GM19240 (cell line): ENCODE data around the gene EVI5.
A peak's percentile ranks its signal among the peaks of the same experiment; 100 is the strongest.
"Not testable (repeated sequence)": the region's sequence is repeated elsewhere in the genome, so short reads cannot be mapped to it uniquely, and the experiment has no call there.

Source experiments
- DNase-seq: peaks from one replicate; pipeline ENCODE4 v3.0.0; 2011; ENCODE audit warnings: low spot score; ENCODE audit not compliant: insufficient read length

The EVI5 gene

DNA sequence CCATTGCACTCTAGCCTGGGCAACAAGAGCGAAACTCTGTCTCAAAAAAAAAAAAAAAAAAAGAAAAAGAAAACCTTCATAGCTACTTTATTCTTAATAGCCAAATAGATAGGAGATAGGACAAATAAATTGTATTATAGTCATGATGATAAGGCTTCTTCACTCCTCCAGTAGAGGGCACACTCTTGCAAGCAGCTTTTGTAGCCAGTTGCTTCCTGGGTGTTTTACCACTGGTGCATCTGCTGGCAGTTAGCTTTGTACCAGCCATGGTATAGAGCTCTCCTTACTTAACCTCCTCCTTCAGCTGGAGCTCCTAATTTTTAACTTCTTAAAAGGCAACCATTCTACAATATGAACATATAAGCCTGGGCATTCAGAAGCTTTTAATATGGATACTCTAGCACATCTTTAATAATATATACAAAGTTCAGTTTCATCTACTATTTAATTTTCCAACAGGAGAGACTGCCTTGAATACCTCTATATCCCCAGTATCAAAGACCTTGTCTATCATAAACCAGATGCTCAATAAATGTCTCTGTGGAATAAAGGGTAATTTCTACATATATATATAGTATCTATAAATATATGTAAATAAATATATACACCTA is 35.8 kb downstream of the EVI5 start:
- peak; percentile 15 for DNase-seq

DNA sequence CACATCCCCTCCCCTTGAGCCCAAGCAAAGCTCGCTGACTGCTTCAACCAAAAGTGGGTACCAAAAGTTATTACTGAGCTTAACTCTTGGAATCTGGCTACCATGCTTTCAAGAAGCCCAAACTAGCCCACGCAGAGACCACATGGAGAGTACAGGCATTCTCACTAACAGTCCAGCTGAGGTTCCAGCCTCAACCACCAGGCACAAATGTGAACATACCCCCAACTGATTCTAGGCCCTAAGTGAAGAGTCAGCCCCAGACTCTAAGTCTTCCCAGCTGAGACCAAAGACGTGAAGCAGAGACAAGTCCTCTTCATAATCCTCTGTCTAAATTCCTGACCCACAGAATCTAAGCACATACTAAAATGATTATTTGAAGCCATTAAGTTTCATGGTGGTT is 36.8 kb downstream of the EVI5 start:
- no peak for DNase-seq

DNA sequence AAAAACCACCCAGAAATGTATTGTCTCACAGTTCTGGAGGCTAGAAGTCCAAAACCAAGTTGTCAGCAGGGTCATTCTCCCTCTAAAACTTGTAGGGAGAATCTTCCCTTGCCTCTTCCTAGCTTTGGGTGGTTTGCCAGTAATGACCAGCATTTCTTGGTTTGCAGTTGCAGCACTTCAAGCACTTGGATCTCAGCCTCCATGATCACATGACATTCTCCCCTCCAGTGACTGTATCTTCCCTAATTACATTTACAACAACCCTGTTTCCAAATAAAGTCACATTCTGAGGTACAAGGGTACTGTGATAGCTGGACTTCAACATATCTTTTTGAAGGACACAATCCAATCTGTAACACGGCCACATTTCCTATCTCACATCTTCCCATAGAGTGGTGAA is 37.2 kb downstream of the EVI5 start:
- DNase-seq = no peak

DNA sequence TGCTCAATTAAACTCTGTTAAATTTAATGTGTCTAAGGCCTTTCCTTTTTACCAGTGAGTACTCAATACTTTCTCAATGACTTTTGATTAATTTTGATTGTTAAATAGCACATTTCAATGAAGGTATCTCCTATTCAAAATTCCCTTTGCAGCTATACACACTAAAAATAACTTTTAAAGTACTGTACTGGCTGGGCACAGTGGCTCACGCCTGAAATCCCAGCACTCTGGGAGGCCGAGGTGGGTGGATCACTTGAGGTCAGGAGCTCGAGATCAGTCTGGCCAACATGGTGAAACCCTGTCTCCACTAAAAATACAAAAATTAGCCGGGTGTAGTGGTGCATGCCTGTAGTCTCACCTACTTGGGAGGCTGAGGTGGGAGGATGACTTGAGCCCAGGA is 38.7 kb downstream of the EVI5 start:
- DNase-seq = not testable (repeated sequence)

DNA sequence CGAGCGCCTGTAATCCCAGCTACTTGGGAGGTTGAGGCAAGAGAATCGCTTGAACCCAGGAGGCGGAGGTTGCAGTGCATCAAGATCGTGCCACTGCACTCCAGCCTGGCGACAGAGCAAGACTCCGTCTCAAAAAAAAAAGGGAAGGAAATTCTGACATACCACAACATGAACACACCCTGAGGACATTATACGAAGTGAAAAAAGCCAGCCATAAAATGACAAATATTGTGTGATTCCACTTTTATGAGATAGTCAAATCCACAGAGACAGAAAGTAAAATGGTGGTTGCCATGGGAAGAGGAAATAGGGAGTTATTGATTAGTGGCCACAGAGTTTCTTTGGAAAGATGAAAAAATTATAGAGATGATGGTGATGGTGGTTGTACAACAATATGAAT is 41.7 kb downstream of the EVI5 start:
- DNase-seq = no peak

DNA sequence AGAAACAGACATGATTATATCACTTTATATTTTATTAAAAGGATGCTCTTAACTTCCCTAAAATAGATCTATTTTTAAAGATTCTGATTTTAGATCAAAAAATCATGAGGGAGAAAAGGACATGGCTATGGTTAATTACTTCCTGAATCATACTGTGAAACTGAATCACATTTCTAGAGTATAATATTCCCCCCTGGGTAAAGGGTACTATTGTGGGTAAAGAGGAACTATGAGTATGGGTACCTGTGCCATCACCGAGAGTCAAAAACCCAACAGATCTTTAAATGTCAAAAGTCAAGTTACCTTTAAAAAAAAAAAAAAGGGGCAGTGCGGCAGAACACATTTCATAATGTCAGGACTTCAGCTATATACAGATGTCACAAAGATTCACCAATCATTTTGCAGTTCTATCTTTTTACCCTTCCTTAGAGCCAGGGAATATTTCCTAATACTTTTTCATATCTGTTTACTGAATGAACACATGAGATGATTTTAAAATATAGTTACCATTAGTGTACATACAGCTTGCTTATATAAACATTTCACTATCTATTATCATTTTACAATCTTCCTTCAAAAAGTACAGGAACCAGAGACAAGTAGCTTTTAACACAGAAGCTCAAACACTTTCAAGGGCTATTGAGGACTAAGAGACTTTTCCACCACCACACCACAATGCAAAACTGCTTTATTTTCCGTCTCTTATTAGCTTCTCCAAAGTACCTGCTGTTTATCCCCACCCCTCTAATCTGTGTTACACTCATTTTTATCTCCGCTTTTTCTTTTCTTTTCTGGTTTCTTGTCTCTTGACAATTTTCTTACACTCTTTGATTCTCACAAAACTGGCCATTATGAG is 45.0 kb downstream of the EVI5 start:
- no peak for DNase-seq

DNA sequence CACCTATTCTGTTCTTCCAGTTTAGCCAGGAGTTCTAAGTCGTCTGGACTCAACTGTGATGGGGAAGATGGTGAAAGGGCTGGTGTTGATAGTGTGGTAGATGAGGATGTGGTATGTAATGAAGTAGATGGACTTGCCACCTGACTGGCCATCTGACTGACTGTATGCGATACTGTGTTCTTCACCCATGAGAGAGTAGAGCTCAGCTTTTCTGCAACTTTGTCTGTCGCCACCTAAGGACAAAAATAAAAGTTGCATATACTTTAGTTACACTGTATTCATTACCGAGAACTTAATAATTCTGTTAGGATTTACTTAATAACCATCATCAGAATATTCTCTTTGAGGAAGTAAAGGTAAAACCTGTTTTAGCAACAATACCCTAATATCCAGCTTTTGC is 48.5 kb downstream of the EVI5 start:
- DNase-seq = no peak

DNA sequence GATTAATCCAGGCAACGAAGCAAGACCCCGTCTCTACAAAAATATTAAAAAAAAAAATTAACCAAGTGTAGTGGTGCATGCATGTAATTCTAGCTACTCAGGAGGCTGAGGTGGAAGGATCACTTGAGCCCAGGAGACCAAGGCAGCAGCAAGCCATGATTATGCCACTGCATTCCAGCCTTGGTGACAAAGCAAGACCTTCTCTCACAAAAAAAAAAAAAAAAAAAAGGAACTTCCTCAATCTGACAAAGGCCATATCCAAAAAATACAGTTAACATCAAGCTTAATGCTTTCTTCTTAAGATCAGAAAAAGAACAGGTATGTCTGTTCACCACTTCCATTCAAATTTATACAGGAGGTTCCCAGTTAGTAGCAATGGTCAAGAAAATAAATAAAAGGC is 54.4 kb downstream of the EVI5 start:
- no peak for DNase-seq

DNA sequence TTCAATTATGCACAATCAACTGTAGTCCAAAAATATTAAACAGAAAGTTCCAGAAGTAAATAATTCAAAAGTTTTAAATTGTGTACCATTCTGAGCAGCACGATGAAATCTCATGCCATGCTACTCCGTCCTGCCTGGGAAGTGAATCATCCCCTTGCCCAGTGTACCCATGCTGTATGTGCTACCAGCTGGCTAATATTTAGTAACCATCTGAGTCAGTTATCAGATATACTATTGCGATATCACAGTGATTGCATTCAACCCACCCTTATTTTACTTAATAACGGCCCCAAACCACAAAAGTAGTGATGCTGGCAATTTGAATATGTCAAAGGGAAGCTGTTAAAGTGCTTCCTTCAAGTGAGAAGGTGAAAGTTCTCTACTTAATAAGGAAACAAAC is 56.2 kb downstream of the EVI5 start:
- DNase-seq = no peak

DNA sequence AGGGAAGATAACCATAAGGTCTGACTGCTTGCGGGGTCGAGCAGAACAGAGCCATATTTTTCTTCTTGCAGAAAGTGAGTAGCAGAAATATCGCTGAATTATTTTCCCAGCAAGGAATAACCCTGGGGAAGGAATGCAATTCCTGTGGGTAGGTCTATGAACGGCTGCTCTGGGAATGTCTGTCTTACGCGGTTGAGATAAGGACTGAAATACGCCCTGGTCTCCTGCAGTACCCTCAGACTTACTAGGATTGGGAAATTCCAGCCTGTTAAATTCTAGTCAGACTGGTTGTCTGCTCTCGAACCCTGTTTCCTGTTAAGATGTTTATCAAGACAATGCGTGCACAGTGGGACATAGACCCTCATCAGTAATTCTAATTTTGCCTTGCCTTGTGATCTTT is 61.2 kb downstream of the EVI5 start:
- not testable (repeated sequence) for DNase-seq

DNA sequence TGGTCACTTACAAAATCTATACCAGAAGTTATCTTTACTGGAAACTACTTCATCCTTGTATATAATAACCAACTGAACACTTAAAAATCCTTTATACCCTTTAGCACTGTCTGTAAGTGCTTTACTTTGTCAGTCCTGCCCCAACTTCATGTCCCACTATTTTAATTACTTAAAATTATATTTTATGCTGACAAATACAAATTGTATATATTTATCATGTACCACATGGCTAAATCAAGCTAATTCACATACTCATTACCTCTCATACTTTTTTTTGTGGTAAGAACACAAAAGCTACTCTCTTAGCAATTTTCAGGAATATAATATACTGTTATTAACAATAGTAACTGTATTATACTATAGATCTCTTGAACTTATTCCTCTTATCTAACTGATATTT is 63.0 kb downstream of the EVI5 start:
- no peak for DNase-seq

DNA sequence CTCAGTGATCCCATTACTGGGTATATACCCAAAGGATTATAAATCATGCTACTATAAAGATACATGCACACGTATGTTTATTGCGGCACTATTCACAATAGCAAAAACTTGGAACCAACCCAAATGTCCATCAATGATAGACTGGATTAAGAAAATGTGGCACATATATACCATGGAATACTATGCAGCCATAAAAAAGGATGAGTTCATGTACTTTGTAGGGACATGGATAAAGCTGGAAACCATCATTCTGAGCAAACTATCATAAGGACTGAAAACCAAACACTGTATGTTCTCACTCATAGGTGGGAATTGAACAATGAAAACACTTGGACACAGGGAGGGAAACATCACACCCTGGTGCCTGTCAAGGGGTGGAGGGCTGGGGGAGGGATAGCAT is 63.8 kb downstream of the EVI5 start:
- DNase-seq = not testable (repeated sequence)

DNA sequence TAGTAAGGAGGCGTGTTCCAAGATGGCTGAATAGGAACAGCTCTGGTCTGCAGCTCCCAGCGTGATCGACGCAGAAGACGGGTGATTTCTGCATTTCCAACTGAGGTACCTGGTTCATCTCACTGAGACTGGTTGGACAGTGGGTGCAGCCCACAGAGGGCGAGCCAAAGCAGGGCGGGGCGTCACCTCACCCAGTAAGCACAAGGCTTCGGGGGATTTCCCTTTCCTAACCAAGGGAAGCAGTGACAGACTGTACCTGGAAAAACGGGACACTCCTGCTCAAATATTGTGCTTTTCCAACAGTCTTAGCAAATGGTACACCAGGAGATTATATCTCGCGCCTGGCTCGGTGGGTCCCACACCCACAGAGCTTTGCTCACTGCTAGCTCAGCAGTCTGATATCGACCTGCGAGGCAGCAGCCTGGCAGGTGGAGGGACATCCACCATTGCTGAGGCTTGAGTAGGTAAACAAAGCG is 69.4 kb downstream of the EVI5 start:
- DNase-seq = not testable (repeated sequence)

DNA sequence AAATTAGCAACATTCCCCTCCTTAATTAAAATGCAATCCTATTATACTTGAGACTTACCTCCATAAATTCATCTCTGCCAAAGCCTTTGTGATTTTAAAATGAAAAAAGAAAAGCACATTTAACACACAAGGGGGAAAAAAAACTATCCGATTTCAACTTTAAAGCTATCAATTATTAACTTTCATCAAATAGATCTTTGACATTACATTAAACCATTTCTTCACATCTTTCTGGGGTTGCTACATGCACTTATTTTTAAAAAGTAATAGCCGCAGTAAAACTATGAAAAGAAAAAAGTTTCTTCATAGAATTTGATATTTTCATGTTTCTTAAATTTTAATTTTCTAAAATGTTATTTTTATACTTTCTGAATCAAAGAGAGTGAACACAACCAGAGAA is 71.0 kb downstream of the EVI5 start:
- DNase-seq = no peak

DNA sequence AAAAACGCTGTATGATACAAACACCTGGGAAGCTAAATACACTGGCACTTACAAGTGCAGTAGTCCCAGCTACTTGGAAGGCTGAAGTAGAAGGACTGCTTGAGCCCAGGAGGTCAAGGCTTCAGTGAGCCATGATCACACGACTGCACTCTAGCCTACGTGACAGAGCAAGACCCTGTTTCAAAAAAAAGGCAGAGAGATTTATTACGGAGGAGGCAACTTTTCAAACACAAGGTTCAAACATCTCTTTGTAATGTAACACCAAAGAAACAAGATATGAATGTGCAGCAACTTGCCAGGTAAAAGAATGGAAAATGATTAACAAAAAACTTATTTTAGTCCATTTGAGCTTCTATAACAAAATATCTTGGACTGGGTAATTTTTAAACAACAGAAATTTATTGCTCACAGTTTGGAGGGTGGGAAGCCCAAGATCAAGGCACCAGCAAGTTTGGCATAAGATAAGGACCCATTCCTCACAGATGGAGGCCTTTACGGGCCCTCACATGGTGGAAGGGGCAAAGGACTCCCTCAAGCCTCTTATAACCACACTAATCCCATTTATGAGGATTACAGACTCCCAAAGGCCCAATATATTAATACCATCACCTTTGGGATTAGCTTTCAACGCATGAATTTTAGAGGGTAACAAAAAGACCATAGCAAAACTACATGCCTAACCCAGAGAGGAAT is 73.3 kb downstream of the EVI5 start:
- DNase-seq = no peak

DNA sequence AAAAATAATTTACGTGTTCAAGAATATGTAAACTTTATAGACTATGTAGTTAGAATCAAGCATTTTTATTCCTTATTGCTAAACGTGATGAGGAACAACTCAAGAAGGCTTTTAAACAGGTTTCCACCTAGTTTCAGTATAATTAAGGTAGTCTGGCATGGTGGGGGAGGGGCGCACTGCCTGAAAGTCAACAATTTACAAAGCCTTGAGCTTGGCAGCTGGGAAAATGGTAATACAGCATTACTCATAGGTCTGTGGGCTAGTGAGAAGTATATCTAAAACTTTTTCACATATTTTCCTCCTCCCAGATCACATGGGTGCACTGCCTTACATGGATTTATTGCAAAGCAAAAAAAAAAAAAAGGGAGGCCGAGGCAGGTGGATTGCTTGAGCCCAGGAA is 75.2 kb downstream of the EVI5 start:
- no peak for DNase-seq

DNA sequence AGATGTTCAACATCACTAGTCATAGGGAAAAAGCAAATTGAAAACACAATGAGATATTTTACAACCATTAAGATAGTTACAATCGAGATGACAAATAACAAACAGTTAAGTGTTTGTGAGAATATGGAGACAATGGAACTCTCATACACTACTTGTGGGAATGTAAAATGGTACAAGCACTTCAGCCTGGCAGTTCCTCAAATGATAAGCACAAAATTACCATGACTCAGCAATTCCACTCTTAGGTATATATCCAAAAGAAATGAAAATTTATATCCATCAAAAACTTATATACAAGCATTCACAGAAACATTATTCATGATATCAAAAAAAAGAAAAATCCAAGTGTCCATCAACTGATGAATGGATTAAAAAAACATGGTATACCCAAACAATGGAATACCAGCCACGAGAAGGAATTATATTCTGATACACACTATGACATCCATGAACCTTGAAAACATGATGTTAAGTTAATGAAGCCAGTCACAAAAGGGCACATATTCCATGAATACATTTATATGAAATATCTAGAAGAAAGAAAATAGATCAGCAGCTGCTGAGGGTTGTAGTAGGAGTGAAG is 76.4 kb downstream of the EVI5 start:
- DNase-seq = no peak

DNA sequence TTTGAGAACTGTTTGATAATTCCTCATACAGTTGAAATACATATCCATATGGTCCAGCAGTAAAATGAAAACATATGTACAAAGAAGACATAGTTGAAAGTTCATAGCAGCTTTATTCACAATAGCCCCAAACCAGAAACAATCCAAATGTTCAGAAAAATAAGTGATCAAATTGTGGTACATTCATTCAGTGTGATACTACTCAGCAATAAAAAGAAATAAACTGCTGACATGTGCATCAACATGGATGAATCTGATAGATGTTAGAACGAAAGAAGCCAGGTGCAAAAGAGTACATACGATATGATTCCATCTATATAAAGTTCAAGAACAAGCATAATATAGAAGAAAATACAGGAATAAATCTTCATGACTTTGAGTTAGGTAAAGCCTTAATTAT is 77.2 kb downstream of the EVI5 start:
- DNase-seq = no peak

DNA sequence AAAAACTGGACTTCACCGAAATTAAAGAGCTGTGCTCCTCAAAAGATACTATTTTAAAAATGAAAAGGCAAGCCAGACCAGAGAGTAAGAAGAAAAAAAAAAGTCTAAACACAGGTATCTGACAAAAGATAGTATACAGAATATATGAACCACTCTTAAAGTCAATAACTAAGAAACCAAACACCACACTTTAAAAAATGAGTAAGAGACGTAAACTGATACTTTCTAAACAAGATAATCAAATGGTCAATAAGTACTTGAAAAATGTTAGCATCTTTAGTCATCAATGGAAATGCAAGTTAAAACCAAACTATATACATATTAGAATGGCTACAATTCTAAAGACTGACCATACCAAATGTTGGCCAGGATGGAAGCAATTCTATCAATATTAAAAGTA is 77.6 kb downstream of the EVI5 start:
- no peak for DNase-seq

DNA sequence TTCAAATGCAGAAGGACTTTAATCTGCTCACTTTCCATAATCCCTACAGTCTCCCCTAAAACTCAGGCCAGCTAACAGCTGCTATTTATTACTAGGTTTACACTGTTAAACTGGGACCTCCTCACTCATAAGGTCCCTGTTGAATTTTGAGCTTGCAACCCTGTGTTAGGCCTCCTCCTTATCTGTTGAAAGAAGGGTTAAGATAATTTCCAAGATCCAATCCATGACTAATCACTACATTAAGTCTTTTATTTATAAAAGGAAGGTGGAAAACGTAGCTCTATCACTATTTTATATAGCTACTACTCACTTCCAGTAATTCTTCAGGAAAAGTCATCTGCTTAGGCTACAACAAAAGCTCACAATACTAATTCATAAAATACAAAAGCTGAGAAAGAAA is 79.5 kb downstream of the EVI5 start:
- DNase-seq = no peak

DNA sequence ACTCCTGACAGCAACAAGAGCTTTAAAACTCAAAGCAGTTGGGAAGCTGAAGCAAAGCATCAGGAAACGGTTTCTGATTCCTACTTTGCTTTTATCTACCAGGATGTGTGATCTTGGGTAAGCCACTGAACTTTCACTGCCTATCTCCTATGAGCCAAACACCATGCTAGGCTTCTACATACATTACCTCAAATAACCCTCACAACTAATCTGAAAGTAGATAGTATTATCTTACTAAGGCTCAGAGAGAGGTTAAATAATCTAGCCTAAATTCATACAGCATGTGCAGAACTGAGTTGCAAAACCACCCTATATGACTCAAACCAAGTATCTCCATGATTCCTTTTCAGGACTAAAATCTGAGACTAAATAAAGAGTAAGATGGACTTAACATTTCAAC is 83.8 kb downstream of the EVI5 start:
- DNase-seq = no peak

DNA sequence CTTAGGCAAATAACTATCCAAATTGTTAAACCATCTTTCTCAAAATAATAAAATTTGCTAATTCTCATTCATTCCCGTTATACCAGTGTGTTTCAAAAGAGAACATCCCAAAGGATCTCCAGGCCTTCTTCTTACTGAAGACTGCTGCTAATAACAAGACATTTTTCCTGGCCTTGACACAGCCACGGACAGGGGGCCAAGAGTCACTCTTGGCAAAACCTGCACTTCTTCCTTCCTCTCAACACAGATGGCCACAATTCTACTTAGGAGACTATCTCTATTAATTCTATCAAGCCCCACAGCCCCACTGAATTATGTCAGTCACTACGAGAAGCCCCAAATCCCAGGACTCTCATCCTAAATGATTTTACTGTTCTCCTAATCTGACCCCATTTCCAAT is 86.0 kb downstream of the EVI5 start:
- no peak for DNase-seq
